Activated T-cell treated with anti-CD3 and anti-CD28 coated beads, Interleukin-2, amount 50 U/mL, for 24 hours (primary cell): ENCODE results near the gene C1orf159.
"Not testable (repeated sequence)": the region's sequence is repeated elsewhere in the genome, so short reads cannot be mapped to it uniquely, and the experiment has no call there.

Source experiments
- DNase-seq: peaks from one replicate; pipeline ENCODE4 v3.0.0-alpha.2; 2020
- H3K27ac Mint-ChIP-seq: 2 replicates; pipeline ENCODE4 v1.8.0; 2020; ENCODE audit warnings: mild to moderate bottlenecking, mixed read lengths
- H3K27me3 Mint-ChIP-seq: 2 replicates; pipeline ENCODE4 v1.8.0; 2020; ENCODE audit warnings: mixed read lengths
- H3K36me3 Mint-ChIP-seq: 2 replicates; pipeline ENCODE4 v1.8.0; 2020; ENCODE audit warnings: low read depth, mixed read lengths
- H3K4me1 Mint-ChIP-seq: 2 replicates; pipeline ENCODE4 v1.8.0; 2020; ENCODE audit warnings: low read depth, mixed read lengths
- H3K4me3 Mint-ChIP-seq: 2 replicates; pipeline ENCODE4 v1.8.0; 2020; ENCODE audit warnings: mild to moderate bottlenecking, moderate library complexity, mixed read lengths
- H3K9me3 Mint-ChIP-seq: 2 replicates; pipeline ENCODE4 v1.8.0; 2020; ENCODE audit warnings: mixed read lengths

Gene C1orf159

DNA sequence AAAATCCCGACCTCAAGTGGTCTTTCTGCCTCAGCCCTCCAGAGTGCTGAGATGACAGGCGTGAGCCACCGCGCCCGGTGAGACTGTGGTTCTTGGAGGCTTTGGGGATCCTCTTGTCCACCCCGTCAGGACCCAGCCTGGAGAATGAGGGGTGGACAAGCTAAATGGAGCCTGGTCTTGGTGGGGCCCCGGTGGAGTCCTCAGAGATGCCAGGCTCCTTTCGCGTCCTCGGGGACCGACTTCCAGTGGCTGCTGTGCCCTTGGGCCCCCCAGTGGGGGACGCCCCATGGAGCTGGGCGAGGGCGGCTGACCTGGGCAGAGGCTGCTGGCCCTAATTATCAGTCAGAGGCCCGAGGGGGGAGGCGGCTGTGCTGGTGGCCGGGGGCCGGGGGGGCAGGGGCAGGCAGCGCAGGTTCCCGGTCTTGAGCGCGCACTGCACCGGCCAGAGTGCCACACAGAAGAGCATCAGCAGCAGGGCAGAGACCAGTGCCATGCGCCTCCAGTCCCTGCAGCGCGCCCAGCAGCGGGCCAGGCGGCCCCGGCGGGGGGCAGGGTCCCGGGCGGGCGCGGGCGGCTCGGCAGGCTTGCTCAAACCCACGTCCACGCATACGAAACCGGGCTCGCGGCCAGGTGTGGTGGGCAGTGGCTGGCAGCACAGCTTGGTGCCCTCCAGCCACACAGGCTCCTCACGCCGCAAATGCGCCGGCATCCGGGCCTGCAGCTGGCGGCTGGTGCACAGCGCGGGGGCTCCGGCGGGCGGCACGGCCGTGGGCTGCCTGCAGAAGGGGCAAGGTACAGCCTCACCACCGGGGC lies 44.2 kb downstream of the C1orf159 start:
- H3K4me1 Mint-ChIP-seq = peaks cover 7% of the 10 kb centered on the region
- H3K27ac Mint-ChIP-seq = no peak overlapping the region
- H3K4me3 Mint-ChIP-seq = no peak overlapping the region
- no peak for DNase-seq
- peaks cover 17% of the 10 kb centered on the region for H3K27me3 Mint-ChIP-seq
- H3K9me3 Mint-ChIP-seq = no peaks in the 10 kb centered on the region
- no peaks in the 10 kb centered on the region for H3K36me3 Mint-ChIP-seq

DNA sequence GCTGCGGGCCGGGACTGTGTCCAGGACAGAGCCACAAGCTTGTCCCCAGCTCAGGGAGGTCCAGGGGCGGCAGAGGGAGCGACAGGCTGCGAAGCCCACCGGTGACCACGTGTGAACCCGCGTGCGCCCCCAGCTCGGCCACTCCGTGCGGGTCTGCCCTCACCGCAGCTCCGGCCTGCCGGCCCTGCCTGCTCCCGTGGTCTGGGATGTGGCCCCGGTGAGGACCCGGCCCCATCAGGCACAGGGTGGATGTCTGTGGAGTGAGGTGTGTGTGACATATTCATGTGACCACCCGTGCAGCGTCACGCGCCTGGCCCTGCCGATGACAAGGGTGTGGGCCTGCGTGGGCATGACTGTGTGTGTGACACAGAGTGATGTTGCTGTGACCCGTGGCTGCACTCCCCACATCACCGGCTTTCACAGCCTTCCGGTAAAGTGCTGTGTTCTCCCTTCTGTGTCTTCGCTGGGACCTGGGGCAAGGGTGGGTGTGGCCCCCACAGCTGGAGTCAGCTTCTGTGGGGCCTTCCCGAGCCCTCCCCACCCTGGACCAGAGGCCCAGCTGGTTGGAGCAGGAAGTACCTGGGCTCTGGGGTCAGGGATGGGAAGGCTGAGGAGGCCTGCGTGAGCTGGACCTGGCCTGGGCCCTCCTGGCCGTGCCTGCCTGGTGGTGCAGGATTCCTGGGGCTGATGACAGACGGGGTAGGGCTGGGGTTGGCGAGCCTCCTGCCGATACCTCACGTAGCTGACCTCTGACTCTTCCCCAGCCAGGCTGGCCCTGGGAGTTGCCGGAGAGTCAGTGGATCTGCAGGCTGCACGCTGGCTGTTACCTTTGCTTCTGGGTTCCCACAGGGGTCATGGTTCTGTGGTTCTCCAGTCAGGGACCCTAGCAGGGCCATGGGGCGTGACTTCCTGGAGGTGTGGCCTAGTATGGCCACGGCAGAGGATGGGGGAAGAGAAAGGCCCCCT lies 45.9 kb downstream of the C1orf159 start:
- H3K27ac Mint-ChIP-seq = peak overlapping the region; percentile 44

DNA sequence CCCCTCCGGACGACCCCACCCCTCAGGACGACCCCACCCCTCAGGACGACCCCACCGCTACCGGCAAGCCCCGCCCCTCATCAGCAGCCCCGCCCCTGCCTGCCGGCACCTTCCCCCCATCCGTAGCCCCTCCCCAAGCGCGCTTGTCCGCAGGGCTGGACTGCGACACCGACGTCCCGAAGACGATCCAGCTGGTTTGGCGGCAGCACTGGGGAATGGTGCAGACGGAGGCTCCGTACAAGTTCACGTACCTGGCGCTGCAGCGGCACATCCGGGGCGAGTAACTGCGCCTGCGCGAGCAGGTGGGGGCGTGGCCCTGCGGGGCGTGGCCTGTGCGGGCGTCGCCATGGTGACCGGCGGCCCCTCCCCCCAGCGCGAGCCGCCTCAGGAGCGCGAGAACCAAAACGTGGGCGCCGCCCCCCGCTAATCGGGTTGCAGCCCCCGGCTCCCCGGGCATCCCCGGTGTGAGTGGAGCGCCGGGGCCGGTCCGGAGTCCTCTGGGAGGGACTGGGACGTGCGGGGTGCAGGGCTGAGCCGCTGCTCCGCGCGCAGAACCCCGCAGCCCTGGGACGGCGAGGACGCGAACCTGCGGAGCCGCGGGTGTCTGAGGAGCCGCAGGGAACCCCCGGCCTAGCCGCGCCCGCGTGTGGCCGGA lies 46.7 kb downstream of the C1orf159 start:
- Mint-ChIP-seq H3K27me3 (peaks cover 10% of the 10 kb centered on the region), H3K27ac (peak overlapping the region; percentile 79), H3K9me3 (no peaks in the 10 kb centered on the region), H3K4me3 (peak overlapping the region; percentile 75), H3K4me1 (peaks cover 23% of the 10 kb centered on the region), H3K36me3 (peaks cover 1% of the 10 kb centered on the region)
- peak; percentile 96 for DNase-seq

More for the DNA sequence above, 45.9 kb downstream of the C1orf159 start:
- DNase-seq = no peak
- peaks cover 20% of the 10 kb centered on the region for H3K4me1 Mint-ChIP-seq
- peaks cover 16% of the 10 kb centered on the region for H3K27me3 Mint-ChIP-seq
- H3K9me3 Mint-ChIP-seq = no peaks in the 10 kb centered on the region
- peak overlapping the region; percentile 25 for H3K4me3 Mint-ChIP-seq
- H3K36me3 Mint-ChIP-seq = peaks cover 1% of the 10 kb centered on the region

DNA sequence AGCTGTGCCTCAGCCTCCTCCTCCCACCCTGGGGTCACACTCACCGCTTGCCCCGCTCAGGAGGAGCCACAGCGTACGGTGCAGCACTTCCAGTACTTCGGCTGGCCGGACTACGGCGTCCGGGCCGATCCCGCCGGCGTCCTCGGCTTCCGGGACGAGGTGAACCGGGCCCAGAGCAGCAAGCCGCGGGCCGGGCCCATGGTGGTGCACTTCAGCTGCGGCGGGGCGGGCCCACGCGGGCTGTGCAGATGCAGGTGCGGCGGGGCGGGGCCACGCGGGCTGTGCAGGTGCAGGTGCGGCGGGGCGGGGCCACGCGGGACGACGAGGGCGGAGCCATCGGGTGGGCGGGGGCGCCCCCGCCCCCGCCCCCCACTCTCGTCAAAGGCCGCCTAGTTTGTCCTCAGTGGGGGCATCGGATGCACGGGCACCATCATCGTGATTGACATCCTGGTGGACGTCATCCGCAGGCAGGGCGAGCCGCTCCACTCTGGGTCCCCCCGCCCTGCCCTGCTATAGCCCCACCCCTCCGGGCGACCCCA lies 47.3 kb downstream of the C1orf159 start:
- peaks cover 1% of the 10 kb centered on the region for H3K36me3 Mint-ChIP-seq
- peaks cover 27% of the 10 kb centered on the region for H3K4me1 Mint-ChIP-seq
- peak overlapping the region; percentile 75 for H3K4me3 Mint-ChIP-seq
- no peak overlapping the region for H3K27ac Mint-ChIP-seq
- peaks cover 7% of the 10 kb centered on the region for H3K27me3 Mint-ChIP-seq
- peak; percentile 62 for DNase-seq
- no peaks in the 10 kb centered on the region for H3K9me3 Mint-ChIP-seq

DNA sequence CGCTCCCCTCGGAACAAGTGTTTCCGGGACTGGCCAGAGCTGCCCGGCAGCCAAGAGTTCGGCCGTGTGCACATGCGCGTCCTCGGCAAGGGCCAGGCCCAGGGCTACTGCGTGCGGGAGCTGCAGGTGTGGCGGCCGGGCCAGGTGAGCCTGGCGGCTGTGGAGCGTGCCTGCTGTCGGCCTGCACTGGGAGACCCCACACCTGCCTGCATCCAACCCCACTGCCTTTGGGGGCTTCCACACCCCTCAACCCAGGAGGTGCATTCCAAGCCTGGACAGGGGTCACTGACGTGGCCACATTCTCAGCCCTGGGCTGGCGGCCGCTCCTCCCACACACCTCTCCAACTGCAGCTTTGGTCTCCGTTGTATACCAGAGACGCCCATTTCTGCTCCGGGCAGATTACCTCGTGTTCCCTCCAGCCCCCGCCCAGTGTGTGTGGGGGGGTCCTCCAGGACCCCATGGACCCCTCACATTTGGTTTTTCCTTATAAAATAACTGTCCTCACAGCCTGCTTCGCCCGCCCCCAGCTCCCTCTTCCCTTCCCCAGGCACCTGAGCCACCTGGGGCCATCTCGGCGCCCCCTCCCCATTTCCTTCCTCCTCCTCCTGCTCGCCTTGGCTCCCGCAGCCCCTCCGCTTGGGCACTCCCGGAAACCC lies 47.9 kb downstream of the C1orf159 start:
- no peaks in the 10 kb centered on the region for H3K9me3 Mint-ChIP-seq
- H3K27ac Mint-ChIP-seq = no peak overlapping the region
- H3K27me3 Mint-ChIP-seq = peaks cover 7% of the 10 kb centered on the region
- peaks cover 4% of the 10 kb centered on the region for H3K36me3 Mint-ChIP-seq
- peaks cover 33% of the 10 kb centered on the region for H3K4me1 Mint-ChIP-seq
- peak overlapping the region; percentile 68 for H3K4me3 Mint-ChIP-seq
- DNase-seq = no peak

DNA sequence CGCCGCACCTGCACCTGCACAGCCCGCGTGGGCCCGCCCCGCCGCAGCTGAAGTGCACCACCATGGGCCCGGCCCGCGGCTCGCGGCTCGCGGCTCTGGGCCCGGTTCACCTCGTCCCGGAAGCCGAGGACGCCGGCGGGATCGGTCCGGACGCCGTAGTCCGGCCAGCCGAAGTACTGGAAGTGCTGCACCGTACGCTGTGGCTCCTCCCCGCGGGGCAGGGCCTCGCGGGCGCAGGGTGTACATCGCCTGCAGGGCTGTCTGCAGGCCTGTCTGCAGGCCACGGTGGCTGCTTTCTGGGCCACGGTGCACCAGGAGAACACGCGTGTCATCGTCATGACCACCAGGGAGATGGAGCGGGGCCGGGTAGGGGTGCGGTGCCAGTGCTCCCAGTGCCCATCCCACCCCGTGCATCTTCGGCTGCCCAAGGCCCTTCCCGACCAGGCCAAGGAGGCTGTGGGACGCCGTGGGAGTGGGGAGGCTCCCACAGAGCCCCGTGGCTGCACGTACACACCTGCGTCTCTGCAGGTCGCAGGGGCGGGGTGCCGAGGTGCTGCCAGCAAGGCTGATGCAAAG lies 48.5 kb downstream of the C1orf159 start:
- Mint-ChIP-seq H3K4me1 (peaks cover 39% of the 10 kb centered on the region), H3K27me3 (peaks cover 2% of the 10 kb centered on the region), H3K27ac (no peak overlapping the region), H3K36me3 (peaks cover 4% of the 10 kb centered on the region), H3K9me3 (no peaks in the 10 kb centered on the region), H3K4me3 (peak overlapping the region; percentile 18)
- DNase-seq = no peak

DNA sequence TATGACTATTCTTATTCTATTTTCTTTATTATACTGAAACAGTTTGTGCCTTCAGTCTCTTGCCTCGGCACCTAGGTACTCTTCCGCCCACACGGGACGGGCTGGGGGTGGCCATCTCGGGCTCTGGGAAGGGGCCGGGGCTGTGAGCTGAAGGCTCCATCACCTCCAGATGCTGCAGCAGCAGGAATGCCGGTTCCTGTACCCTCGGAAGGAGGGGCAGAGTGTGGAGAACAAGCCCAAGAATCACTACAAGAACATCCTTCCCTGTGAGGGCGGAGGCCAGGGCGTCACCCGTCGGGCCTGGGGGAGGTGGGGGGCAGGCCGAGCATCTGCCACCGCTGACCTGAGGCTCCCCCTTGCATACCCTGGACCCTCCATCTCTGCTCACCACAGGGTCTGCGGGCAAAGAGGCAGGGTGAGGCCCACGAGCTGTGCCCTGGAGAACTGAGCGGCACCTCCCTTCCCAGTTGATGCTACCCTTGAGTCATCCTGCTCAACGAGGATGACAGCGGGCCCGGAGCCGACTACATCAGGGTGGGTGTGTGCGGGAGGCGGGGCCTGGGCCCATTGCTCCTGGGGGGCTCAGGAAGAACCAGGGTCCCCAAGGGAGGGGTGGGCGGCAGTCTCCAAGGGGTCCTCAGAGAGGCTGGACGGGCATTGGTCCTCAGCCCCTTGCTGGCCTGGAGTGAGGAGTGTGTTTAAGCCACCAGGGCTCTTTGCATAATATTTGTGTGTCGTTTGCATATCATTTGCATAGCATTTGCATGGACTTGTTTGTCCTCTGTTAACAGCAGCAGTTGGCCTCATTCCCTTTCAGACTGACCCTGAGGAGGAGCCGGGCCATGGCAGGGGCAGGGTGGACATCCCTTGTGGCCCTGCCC lies 49.2 kb downstream of the C1orf159 start:
- H3K4me3 Mint-ChIP-seq = peak overlapping the region; percentile 25
- DNase-seq = no peak
- peaks cover 40% of the 10 kb centered on the region for H3K4me1 Mint-ChIP-seq
- no peaks in the 10 kb centered on the region for H3K9me3 Mint-ChIP-seq
- H3K36me3 Mint-ChIP-seq = peaks cover 5% of the 10 kb centered on the region
- H3K27me3 Mint-ChIP-seq = peaks cover 3% of the 10 kb centered on the region
- no peak overlapping the region for H3K27ac Mint-ChIP-seq

DNA sequence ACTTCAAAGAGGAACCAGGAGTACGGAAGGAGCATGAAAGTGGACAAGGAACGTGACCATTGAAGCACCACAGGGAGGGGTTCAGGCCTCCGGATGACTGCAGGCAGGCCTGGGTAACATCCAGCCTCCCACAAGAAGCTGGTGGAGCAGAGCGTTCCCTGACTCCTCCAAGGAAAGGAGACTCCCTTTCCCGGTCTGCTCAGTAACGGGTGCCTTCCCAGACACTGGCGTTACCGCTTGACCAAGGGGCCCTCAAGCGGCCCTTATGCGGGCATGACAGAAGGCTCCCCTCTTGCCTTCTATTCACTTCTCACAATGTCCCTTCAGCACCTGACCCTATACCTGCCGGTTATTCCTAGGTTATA lies 50.0 kb downstream of the C1orf159 start:
- H3K27me3 Mint-ChIP-seq = not testable (repeated sequence)

DNA sequence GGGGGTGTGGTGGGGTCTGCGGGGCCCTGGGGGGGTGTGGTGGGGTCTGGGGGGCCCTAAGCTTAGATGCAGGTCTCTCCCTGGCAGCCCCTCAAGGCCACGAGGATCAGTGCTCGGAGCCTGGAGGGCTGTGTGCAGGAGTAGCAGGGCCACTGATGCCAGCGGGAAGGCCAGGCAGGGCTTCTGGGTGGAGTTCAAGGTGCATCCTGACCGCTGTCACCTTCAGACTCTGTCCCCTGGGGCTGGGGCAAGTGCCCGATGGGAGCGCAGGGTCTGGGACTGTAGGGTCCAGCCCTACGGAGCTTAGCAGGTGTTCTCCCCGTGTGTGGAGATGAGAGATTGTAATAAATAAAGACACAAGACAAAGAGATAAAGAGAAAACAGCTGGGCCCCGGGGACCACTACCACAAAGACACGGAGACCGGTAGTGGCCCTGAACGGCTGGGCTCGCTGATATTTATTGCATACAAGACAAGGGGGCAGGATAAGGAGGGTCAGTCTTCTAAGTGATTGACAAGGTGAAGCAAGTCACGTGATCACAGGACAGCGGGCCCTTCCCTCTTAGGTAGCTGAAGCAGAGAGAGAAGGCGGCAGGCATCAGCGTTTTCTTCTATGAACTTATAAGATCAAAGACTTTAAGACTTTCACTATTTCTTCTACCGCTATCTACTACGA lies 50.5 kb downstream of the C1orf159 start:
- peaks cover 8% of the 10 kb centered on the region for H3K27me3 Mint-ChIP-seq
- no peaks in the 10 kb centered on the region for H3K9me3 Mint-ChIP-seq
- H3K36me3 Mint-ChIP-seq = peaks cover 13% of the 10 kb centered on the region
- H3K4me3 Mint-ChIP-seq = peak overlapping the region; percentile 50
- DNase-seq = no peak
- H3K4me1 Mint-ChIP-seq = peaks cover 48% of the 10 kb centered on the region
- peak overlapping the region; percentile 2 for H3K27ac Mint-ChIP-seq

More for the DNA sequence above, 50.0 kb downstream of the C1orf159 start:
- H3K4me1 Mint-ChIP-seq = peaks cover 45% of the 10 kb centered on the region
- H3K27ac Mint-ChIP-seq = peak overlapping the region; percentile 2
- not testable (repeated sequence) for H3K9me3 Mint-ChIP-seq, DNase-seq
- H3K4me3 Mint-ChIP-seq = peak overlapping the region; percentile 50
- H3K36me3 Mint-ChIP-seq = peaks cover 10% of the 10 kb centered on the region

DNA sequence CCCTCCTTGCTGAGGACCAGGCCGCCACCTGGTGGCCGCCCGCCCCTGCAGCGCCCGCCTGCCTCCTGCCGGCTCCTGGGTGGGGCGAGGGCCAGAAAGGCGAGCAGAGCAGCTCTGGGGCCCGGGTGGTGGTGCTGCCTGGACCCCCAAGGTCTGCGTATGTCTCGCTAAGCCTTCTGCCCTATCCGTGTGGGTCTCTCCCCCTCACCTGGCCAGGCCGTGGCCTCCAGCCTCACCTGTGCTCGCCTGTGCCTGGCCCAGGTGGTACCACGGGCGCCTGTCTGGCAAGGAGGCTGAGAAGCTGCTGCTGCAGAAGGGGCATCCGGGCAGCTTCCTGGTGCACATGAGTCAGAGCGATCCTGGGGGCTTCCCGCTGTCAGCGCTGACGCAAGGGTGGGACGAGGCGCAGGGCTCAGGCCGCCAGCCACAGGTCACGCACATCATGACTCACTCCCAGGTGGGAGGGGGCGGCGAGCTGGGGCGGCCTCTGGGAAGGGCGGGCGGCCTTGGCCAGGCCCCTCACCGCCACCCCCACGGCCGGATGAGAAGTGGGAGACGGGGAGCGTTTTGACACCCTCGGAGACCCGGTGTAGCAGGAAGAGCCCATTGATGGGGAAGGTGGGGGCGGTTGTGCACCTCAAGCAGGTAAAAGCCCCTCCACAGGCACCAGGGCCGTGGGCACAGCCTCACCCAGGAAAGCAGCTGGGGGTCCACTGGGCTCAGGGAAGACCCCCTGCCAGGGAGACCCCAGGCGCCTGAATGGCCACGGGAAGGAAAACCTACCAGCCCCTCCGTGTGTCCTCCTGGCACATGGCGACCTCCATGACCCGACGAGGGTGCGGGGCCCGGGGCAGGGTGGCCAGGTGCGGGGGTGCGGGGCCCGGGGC lies 51.7 kb downstream of the C1orf159 start:
- Mint-ChIP-seq H3K27ac (peak overlapping the region; percentile 90), H3K27me3 (peaks cover 10% of the 10 kb centered on the region), H3K36me3 (peaks cover 18% of the 10 kb centered on the region), H3K4me3 (peak overlapping the region; percentile 78), H3K9me3 (no peaks in the 10 kb centered on the region), H3K4me1 (peaks cover 53% of the 10 kb centered on the region)
- peak; percentile 93 for DNase-seq

DNA sequence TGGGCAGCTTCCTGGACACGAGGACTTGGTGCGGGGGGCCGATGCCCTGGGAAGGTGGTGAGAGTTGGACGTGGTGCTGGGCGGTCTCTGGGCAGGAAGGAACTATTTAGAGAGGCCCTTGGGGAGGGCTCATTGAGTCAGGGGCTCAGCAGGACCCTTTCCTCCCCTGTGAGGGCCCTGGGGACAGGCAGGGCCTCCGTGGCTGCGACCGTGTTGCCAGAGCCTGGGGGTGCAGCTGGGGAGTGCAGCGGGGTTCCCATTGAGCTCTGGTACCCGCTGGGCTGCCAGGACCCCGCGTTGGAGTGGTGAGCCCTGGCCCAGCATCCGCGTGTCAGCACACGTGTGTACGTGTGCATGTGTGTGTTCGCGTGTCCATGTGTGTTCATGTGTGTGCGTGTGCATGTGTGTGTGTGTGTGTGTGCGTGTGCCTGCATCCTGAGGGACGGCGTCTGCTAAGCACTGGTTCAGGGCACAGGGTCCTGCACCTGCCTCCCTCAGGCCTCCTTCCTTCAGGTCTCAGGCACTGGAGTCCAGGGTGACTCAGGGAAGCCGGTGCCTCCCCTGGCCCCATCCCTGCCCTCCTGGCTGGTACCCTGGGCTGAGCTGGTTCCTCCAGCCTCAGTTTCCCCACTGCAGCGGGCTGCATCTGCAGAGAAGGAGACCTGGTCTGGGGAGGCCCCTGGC lies 52.5 kb downstream of the C1orf159 start:
- Mint-ChIP-seq H3K9me3 (no peaks in the 10 kb centered on the region), H3K36me3 (peaks cover 18% of the 10 kb centered on the region), H3K27me3 (peaks cover 16% of the 10 kb centered on the region), H3K4me3 (peak overlapping the region; percentile 78), H3K27ac (peak overlapping the region; percentile 90), H3K4me1 (peaks cover 57% of the 10 kb centered on the region)
- no peak for DNase-seq
